Esophagus muscularis mucosa (tissue), 4 donors: ENCODE measurements around the gene SALL2.

Experiments
- EP300 ChIP-seq: sonication (generic); formaldehyde crosslinking; IDR thresholded peaks from one replicate; pipeline ENCODE4 v1.6.1; 2017; ENCODE audit warnings: antibody characterized with exemption
- POLR2A ChIP-seq: fragments of 450-650 bp; IDR thresholded peaks from one replicate; pipeline ENCODE4 v1.6.1; 2017; ENCODE audit warnings: antibody characterized with exemption, moderate library complexity, mild to moderate bottlenecking, low read depth
- POLR2AphosphoS5 ChIP-seq, 2 donors: sonication (generic); formaldehyde crosslinking; IDR thresholded peaks; one replicate each; pipeline ENCODE4 v1.6.1; 2017; ENCODE audit warnings: antibody characterized with exemption in 2 of 2
- TF ChIP-seq, protein P1 (sequence below), 3 experiments: fragments of 200-600 bp in 2 of 3; fragments of 450-650 bp in 1 of 3; sonication (generic) in 2 of 3; IDR thresholded peaks; one replicate each; pipeline ENCODE4 v1.5.1; 2017 to 2019; ENCODE audit warnings: antibody characterized with exemption in 3 of 3, mild to moderate bottlenecking in 2 of 3, moderate library complexity in 1 of 3

DNA sequence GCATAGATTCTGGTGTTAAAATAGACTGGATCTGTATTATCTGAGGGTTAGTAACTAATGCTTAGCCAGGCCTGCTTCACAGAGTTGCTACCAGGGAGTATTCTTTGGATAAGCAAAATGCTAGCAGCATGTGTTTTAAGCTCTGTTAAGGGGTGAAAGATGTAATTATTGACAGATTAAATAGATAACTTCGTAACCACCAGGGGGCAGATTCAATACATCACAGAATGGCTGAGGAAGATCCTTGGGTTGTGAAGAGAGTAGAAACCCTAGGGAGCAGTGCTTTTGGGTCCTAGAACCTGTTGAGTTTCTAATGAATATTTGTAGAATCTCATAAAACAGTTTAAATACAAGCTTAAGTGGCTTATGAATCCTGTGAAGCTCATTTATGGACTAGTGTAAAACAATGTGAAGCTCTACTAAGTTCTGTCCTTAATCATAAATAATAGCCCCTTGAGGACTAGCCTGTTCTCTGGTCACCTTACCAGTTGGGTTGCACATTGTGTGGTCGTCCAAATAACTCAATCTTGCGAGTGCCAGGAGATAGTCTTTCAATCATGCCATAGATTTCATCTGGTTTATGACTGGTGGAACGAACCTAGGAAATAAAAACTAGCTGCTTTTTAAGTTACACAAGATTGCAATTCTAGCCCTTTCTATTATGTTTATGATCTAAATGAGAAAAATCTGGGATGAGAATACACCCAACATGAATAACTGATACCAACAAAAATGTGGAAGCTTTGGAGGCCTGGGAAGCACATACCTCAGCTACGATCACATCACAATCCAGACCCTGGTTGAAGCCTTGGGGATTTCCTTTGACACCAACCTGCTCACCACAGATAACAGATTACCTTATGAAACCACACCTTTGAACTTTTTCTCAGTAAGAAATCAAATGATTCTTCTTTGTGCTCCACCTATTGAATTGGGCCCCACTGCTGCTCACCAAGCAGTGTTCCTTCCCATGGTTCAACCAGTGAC lies 27.3 kb downstream of the SALL2 start:
- TF ChIP-seq, protein P1, sequence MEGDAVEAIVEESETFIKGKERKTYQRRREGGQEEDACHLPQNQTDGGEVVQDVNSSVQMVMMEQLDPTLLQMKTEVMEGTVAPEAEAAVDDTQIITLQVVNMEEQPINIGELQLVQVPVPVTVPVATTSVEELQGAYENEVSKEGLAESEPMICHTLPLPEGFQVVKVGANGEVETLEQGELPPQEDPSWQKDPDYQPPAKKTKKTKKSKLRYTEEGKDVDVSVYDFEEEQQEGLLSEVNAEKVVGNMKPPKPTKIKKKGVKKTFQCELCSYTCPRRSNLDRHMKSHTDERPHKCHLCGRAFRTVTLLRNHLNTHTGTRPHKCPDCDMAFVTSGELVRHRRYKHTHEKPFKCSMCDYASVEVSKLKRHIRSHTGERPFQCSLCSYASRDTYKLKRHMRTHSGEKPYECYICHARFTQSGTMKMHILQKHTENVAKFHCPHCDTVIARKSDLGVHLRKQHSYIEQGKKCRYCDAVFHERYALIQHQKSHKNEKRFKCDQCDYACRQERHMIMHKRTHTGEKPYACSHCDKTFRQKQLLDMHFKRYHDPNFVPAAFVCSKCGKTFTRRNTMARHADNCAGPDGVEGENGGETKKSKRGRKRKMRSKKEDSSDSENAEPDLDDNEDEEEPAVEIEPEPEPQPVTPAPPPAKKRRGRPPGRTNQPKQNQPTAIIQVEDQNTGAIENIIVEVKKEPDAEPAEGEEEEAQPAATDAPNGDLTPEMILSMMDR (IDR thresholded peaks at IDR 0.05): peak; percentile 36 to 49 (median 48)
- TF ChIP-seq POLR2A: no peak
- TF ChIP-seq POLR2AphosphoS5 (IDR thresholded peaks at IDR 0.05): no peak
- TF ChIP-seq EP300: no peak
